ENCODE measurements around the gene QRICH1. TPM values are rescaled to one million over a fixed set of nuclear protein-coding genes. Genes with fewer than 3 reads are reported as not detected.
A peak's percentile ranks its signal among the peaks of the same experiment; 100 is the strongest.

QRICH1 gene
- polyA plus RNA-seq, 3 donors, result 9.3 to 150 (median 16.1) TPM

- Mint-ChIP-seq H3K36me3 (peaks cover 27 to 33% of the 10 kb centered on the region in 2 donors), H3K4me1 (peaks cover 11% of the 10 kb centered on the region), H3K27ac (peak within 1 kb of the TSS; percentile 85 to 94 (median 92)), H3K27me3 (ENCODE audit: low read depth in 3 of 3) (no peaks in the 10 kb centered on the region), H3K4me3 (peak within 1 kb of the TSS; percentile 81 to 88), H3K9me3 (peaks cover 0 to 2% (median 0%) of the 10 kb centered on the region in 7 donors)
- H3K9me3 ChIP-seq (replicated peaks in 1 of 2; ENCODE audit: control insufficient read depth in 1 of 2, insufficient read depth in 1 of 2, low read length in 2 of 2), result no peaks in the 10 kb centered on the region
- H3K27ac ChIP-seq (ENCODE audit: low read depth in 1 of 2, low read length in 2 of 2), result peak within 1 kb of the TSS; percentile 93 to 95
- under 1% methylated on average over 68 of the region's 70 CpGs for WGBS (ENCODE audit: insufficient coverage)
- peak within 1 kb of the TSS; percentile 73 to 97 (median 91) for H3K4me3 ChIP-seq (replicated peaks in 1 of 3; ENCODE audit: low read depth in 2 of 3, low read length in 3 of 3)
- peaks cover 8% of the 10 kb centered on the region for H4K20me1 ChIP-seq (ENCODE audit: insufficient read depth, low read length)
- peaks cover 27% of the 10 kb centered on the region for H3K79me2 ChIP-seq (ENCODE audit: insufficient read depth, low read length)
- peaks cover 16 to 23% of the 10 kb centered on the region in 2 donors for H3K4me1 ChIP-seq (ENCODE audit: control insufficient read depth in 1 of 2, insufficient read depth in 2 of 2, low read length in 2 of 2)
- peak within 1 kb of the TSS; percentile 87 for H3K4me2 ChIP-seq (replicated peaks; ENCODE audit: extremely low read depth, low read length, poor library complexity, severe bottlenecking)
- peak within 1 kb of the TSS; percentile 87 for H2AFZ ChIP-seq (ENCODE audit: insufficient read depth, low read depth, low read length, poor library complexity, severe bottlenecking)
- peaks cover 35 to 38% of the 10 kb centered on the region in 2 donors for H3K36me3 ChIP-seq (replicated peaks in 1 of 2; ENCODE audit: control insufficient read depth in 1 of 2, insufficient read depth in 2 of 2, low read length in 2 of 2)
- intact Hi-C loops (cut with micrococcal nuclease), result no loop called here
- H3K9ac ChIP-seq (ENCODE audit: insufficient read depth, low read length, poor library complexity, severe bottlenecking), result peak within 1 kb of the TSS; percentile 97
- TF ChIP-seq CTCF (IDR thresholded peaks at IDR 0.05), result no peak
- no peaks in the 10 kb centered on the region for H3K27me3 ChIP-seq (ENCODE audit: control insufficient read depth in 2 of 2, insufficient read depth in 2 of 2, low read length in 2 of 2)
- DNase-seq, result peak; percentile 91 to 93 (median 93)
Measured at GRCh38 chr3:49120438-49121131, 26.7 kb upstream of the QRICH1 start, which contains the start of gene USP19. Gene USP19 (minus strand): TSS chr3:49120823. CDS start chr3:49119145, 1,678 bp downstream.

GRCh38 chr3:49120096-49120437 is 26.2 kb upstream of the QRICH1 start:
- peak overlapping the region; percentile 87 for H3K4me2 ChIP-seq (replicated peaks; ENCODE audit: extremely low read depth, low read length, poor library complexity, severe bottlenecking)
- H3K9me3 ChIP-seq (replicated peaks in 1 of 2; ENCODE audit: control insufficient read depth in 1 of 2, insufficient read depth in 1 of 2, low read length in 2 of 2), result no peaks in the 10 kb centered on the region
- peaks cover 16 to 23% of the 10 kb centered on the region in 2 donors for H3K4me1 ChIP-seq (ENCODE audit: control insufficient read depth in 1 of 2, insufficient read depth in 2 of 2, low read length in 2 of 2)
- peaks cover 27% of the 10 kb centered on the region for H3K79me2 ChIP-seq (ENCODE audit: insufficient read depth, low read length)
- H3K9ac ChIP-seq (ENCODE audit: insufficient read depth, low read length, poor library complexity, severe bottlenecking), result peak overlapping the region; percentile 97
- intact Hi-C loops (cut with micrococcal nuclease), result no loop called here
- H3K36me3 ChIP-seq (replicated peaks in 1 of 2; ENCODE audit: control insufficient read depth in 1 of 2, insufficient read depth in 2 of 2, low read length in 2 of 2), result peaks cover 41 to 43% of the 10 kb centered on the region in 2 donors
- no peaks in the 10 kb centered on the region for H3K27me3 ChIP-seq (ENCODE audit: control insufficient read depth in 2 of 2, insufficient read depth in 2 of 2, low read length in 2 of 2)
- Mint-ChIP-seq H3K27ac (peak overlapping the region; percentile 85 to 94 (median 92)), H3K27me3 (ENCODE audit: low read depth in 3 of 3) (no peaks in the 10 kb centered on the region), H3K4me3 (peak overlapping the region; percentile 81 to 88), H3K4me1 (peaks cover 11% of the 10 kb centered on the region), H3K9me3 (peaks cover 0 to 2% (median 0%) of the 10 kb centered on the region in 7 donors), H3K36me3 (peaks cover 33 to 38% of the 10 kb centered on the region in 2 donors)
- H4K20me1 ChIP-seq (ENCODE audit: insufficient read depth, low read length), result peaks cover 8% of the 10 kb centered on the region
- DNase-seq, result peak in 1 of 3 donors; percentile 13
- 0% methylated on average over 9 of the region's 9 CpGs for WGBS (ENCODE audit: insufficient coverage)
- peak overlapping the region; percentile 93 to 95 for H3K27ac ChIP-seq (ENCODE audit: low read depth in 1 of 2, low read length in 2 of 2)
- no peak for TF ChIP-seq CTCF (IDR thresholded peaks at IDR 0.05)
- H3K4me3 ChIP-seq (replicated peaks in 1 of 3; ENCODE audit: low read depth in 2 of 3, low read length in 3 of 3), result peak overlapping the region; percentile 73 to 97 (median 91)
- peak overlapping the region; percentile 87 for H2AFZ ChIP-seq (ENCODE audit: insufficient read depth, low read depth, low read length, poor library complexity, severe bottlenecking)

All from CD14-positive monocyte (primary cell).